NCI-H345 treated with DMSO at 0.1 percent for 48 hours (cell line): Measurements from ENCODE around the gene ARHGAP30.
"Not testable (repeated sequence)": the region's sequence is repeated elsewhere in the genome, so short reads cannot be mapped to it uniquely, and the experiment has no call there.

Experiments used
- DNase-seq: peaks from one replicate; lab custom pipeline; 2025; ENCODE audit not compliant: unreplicated experiment; lab: John Stamatoyannopoulos, UW

ARHGAP30 gene

GRCh38 chr1:161018631-161018930 lies 51.1 kb downstream of the ARHGAP30 start:
- DNase-seq: no peak

GRCh38 chr1:161017756-161018630 lies 51.7 kb downstream of the ARHGAP30 start:
- DNase-seq: no peak

GRCh38 chr1:161017181-161017580 lies 52.5 kb downstream of the ARHGAP30 start:
- not testable (repeated sequence) for DNase-seq

GRCh38 chr1:161016683-161017082 lies 53.0 kb downstream of the ARHGAP30 start:
- DNase-seq: not testable (repeated sequence)

DNA sequence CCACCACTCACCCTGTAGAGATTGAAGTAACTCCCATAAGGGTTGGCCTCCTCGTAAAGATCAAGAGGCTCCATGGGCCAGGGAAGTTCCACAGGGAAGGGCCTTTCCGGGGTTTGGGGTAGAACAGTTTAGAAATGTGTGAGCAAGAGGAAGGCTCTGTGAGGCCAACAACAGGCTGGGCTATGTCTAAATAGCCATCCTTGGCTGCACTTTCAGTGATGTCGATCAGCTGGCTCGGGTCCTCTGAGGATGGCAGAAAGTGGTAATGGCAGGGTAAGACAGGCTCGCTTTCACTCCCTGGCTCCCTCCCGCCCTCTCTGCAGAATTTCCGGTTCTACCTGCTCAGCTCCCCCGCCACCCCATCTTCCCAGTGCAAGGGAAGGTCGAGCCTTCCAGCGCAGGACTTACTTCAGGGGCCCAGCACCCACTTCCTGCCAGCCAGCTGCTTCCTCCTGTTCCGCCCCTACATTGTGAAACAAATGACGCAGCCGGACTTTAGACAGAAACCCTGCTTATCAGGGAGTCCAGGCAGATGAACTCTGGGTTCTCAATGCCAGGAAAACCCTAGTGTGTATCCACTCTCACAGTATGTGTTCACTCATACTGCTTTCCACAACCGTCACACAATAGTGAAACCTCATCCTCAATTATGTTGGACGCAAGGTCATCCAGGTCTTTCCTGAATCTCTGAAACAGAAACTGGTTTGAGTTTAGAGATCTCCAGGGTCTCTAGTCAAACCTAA lies 56.0 kb downstream of the ARHGAP30 start:
- no peak for DNase-seq

DNA sequence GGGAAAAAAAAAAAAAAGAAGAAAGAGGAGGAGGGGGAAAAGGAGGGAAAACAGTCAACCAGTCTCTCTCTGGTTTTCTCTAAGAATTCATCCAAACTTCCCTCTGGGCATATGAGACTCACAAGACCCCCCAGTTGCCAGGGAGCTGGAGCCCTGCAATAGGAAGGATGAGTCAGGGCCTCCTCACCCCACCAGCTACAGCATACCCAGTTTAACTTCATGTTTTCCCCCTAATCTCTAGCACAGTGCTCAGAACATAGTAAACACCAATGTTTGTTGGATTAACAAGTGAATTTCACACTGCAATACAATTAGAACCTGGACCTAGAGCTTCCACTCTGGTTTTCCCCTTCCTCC lies 56.6 kb downstream of the ARHGAP30 start:
- no peak for DNase-seq

DNA sequence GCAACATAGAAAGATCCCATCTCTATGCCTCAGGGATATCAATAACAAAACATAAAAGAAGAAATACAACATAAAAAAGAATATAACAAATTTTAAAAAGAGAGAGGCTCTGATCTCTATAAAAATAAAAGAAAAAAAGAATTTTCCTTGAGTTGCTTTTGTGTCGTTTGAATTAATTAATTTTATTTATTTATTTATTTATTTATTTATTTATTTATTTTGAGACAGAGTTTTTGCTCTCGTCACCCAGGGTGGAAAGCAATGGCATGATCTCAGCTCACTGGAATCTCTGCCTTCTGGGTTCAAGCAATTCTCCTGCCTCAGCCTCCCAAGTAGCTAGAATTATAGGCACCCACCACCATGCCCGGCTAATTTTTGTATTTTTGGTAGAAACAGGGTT lies 57.3 kb downstream of the ARHGAP30 start:
- no peak for DNase-seq

DNA sequence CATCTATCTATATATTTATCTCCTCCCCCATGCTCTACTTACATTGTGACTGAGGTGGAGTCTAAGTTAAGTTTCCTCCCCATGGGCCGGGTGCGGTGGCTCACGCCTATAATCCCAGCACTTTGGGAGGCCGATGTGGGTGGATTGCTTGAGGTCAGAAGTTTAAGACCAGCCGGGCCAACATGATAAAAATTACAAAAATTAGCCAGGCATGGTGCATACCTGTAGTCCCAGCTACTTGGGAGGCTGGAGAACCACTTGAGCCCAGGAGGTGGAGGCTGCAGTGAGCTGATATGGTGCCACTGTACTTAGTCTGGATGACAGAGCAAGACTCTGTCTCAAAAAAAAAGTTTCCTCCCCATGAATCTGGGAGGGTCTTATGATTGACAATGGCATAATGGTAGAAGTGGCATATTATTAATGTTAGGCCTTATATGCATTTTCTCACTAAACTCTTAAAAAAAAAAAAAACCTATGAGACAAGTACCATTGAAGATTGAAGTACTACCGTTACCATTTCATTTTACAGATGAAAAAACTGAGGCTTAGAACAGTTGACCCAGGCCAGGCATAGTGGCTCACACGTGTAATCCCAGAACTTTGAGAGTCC lies 60.0 kb downstream of the ARHGAP30 start:
- DNase-seq: no peak

DNA sequence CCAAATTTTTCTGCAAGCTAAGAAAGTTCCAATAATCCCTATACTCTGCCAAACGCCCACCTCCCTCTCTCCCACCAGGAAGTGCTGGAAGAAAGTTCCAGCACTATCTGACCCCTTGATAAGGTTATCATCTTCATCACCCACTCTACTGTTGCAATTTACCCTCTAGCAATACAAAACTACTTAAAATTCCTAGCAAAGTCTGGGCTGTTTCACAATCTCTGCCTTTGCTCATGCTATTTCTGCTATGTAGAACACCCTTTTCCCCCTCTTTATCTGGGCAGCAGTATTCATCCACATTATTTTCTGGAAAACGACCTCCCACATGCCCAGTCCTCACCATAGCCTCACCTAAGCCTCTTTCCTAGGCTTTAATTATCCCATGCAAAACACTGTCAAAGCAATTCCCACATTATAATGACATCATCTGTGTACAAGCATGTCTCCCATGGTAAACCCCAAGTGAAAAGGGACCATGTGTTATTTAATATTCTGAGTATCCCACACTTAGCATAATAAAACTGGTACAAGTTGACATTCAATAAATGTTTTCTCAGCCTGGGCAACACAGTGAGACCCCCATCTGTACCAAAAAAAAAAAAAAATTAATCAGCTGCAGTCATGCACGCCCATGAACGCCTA lies 60.7 kb downstream of the ARHGAP30 start:
- no peak for DNase-seq

DNA sequence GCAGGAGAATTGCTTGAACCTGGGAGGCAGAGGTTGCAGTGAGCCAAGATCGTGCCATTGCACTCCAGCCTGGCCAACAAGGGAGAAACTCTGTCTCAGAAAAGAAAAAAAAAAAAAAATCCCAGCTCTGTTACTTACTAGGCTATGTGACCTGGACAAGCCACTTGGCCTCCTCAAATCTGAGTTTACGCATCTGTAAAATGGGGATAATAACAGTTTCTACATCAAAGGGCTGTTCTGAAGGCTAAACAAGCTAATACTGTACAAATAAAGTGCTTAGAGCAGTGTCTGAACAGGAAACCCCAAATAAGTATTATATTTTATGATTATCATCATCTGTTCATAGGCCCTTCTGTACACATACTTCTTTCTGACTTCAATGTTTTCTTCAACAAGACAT lies 62.3 kb downstream of the ARHGAP30 start:
- DNase-seq: no peak

DNA sequence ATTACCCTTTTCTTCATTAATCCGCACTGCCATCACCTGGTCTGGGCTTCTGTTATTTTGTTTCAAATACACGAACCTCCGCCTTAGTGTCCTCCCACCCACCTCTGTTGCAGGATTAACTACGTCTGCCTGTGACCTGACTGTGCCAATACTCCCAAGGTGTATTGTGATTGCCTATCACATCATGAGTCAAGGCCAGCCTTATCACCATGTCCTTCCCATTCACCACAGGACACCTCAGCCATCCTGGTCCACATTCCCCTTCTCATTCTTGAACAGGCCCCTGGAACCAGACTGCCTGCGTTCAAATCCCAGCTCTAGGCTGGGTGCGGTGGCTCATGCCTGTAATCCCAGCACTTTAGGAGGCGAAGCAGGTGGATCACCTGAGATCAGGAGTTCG lies 63.1 kb downstream of the ARHGAP30 start:
- DNase-seq: no peak

DNA sequence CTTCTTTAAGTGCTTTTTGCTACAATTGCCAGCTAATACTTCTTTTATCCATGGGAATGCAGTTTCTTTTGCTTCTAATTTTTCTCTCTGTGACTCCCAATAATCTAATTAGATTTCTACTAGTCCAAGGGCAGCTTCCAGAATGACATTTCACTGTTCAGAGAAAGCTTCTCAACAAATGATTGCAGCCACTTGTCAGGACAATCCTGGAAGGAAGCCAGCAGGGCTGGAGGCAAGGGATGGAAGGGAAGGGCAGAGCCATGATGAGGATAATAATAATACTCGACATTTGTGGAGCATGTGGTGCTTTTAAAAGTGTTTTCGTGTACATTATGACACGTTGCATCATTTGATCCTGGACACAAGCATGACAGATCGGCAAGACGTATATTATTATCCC lies 68.2 kb downstream of the ARHGAP30 start:
- DNase-seq: peak; percentile 16

- DNase-seq: no peak
Observed at GRCh38 chr1:161000736-161001480, 68.8 kb downstream of the ARHGAP30 start.

DNA sequence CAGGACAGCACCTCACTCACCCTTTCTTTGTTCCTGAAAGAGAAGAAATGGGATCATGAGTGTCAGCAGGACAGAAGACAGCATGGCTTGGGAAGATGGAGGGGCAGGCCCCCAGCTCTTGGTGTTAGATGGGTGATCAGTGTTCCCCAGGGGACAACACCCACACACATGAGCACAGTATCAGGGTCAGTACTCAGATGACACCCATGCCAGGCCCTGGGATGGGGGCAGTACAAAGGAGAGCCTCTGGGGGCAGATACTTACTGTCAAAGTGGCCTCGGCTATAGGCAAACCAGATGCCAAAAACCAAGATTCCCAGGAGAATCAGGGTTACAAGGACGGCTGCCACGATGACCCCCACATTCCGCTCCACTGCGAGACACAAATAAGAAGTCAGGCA lies 70.3 kb downstream of the ARHGAP30 start:
- DNase-seq: no peak

- DNase-seq: no peak
Observed at GRCh38 chr1:160997323-160998038, 72.2 kb downstream of the ARHGAP30 start.
